OCI-LY3 (cell line): ENCODE data around the gene BTBD2.

ENCODE experiments used
- H2AFZ ChIP-seq: fragments of 200-600, 300-600 bp; shearing (Covaris generic); 2 replicates; pipeline ENCODE4 v1.6.0; 2014; ENCODE audit warnings: antibody characterized with exemption, low read depth, low read length
- H3K27ac ChIP-seq: fragments of 200-600, 300-600 bp; sonication (generic); 2 replicates; pipeline ENCODE4 v1.5.1; 2014; ENCODE audit warnings: mild to moderate bottlenecking, low read length, moderate library complexity, mixed read lengths
- H3K27me3 ChIP-seq: fragments of 200-600, 300-600 bp; sonication (generic); 2 replicates; pipeline ENCODE4 v1.6.1; 2014; ENCODE audit warnings: low read depth, low read length, mixed read lengths
- H3K36me3 ChIP-seq: fragments of 200-600, 300-600 bp; sonication (generic); replicated peaks from 2 replicates; pipeline ENCODE3; 2014; ENCODE audit warnings: low read depth, low read length, mixed read lengths
- H3K4me1 ChIP-seq: fragments of 300-600, 200-600 bp; sonication (generic); 2 replicates; pipeline ENCODE4 v1.6.1; 2014; ENCODE audit warnings: low read length, mixed read lengths
- H3K4me2 ChIP-seq: fragments of 200-600, 300-600 bp; sonication (generic); 2 replicates; pipeline ENCODE4 v1.6.1; 2014; ENCODE audit warnings: low read length, mixed read lengths
- H3K4me3 ChIP-seq: fragments of 300-600, 200-600 bp; sonication (generic); 2 replicates; pipeline ENCODE4 v1.5.1; 2014; ENCODE audit warnings: antibody characterized with exemption, mild to moderate bottlenecking, low read length, moderate library complexity
- H3K79me2 ChIP-seq: fragments of 300-600, 200-600 bp; shearing (Covaris generic); 2 replicates; pipeline ENCODE4 v1.6.1; 2014; ENCODE audit warnings: mild to moderate bottlenecking, low read length, mixed read lengths
- H3K9ac ChIP-seq: fragments of 300-600, 200-600 bp; shearing (Covaris generic); 2 replicates; pipeline ENCODE4 v1.6.0; 2014; ENCODE audit warnings: mild to moderate bottlenecking, low read length, moderate library complexity
- H3K9me3 ChIP-seq: fragments of 200-600, 300-600 bp; shearing (Covaris generic); 2 replicates; pipeline ENCODE4 v1.6.1; 2014; ENCODE audit warnings: low read length, mixed read lengths; ENCODE audit not compliant: insufficient read depth
- H4K20me1 ChIP-seq: fragments of 200-600, 300-600 bp; sonication (generic); 2 replicates; pipeline ENCODE4 v1.6.1; 2016; ENCODE audit warnings: low read length, mixed read lengths; ENCODE audit not compliant: insufficient read depth
- CTCF ChIP-seq: fragments of 200-600, 300-600 bp; sonication (generic); IDR thresholded peaks from 2 replicates; pipeline ENCODE4 v1.5.1; 2014; ENCODE audit warnings: antibody characterized with exemption, low read length, low read depth
- EZH2phosphoT487 ChIP-seq: fragments of 200-600 bp; shearing (Covaris generic); IDR thresholded peaks from 2 replicates; pipeline ENCODE4 v1.6.1; 2018; ENCODE audit warnings: antibody characterized with exemption, mixed run types, low read depth

BTBD2 gene

GRCh38 chr19:2056837-2057192 lies 41.3 kb upstream of the BTBD2 start:
- peak overlapping the region; percentile 14; the same call in 1 of the 2 replicates for H3K4me2 ChIP-seq
- TF ChIP-seq EZH2phosphoT487 (no peak), CTCF (no peak)
- peaks cover 77% of the 10 kb centered on the region for H3K4me1 ChIP-seq

GRCh38 chr19:2055931-2056836 lies 40.7 kb upstream of the BTBD2 start:
- Histone ChIP-seq H2AFZ (no peak overlapping the region), H3K27ac (peak overlapping the region; percentile 96)

More at GRCh38 chr19:2056837-2057192, 41.3 kb upstream of the BTBD2 start:
- H3K36me3 ChIP-seq = no peaks in the 10 kb centered on the region
- H2AFZ ChIP-seq = no peak overlapping the region
- H3K79me2 ChIP-seq = peaks cover 21% of the 10 kb centered on the region; the same call in 1 of the 2 replicates
- H3K27me3 ChIP-seq = no peaks in the 10 kb centered on the region
- H3K9me3 ChIP-seq = no peaks in the 10 kb centered on the region
- H3K4me3 ChIP-seq = no peak overlapping the region
- no peaks in the 10 kb centered on the region for H4K20me1 ChIP-seq
- no peak overlapping the region for H3K9ac ChIP-seq
- H3K27ac ChIP-seq = 0 out of 2 replicates have a peak overlapping the region, but pooled peaks have one; percentile 17

DNA sequence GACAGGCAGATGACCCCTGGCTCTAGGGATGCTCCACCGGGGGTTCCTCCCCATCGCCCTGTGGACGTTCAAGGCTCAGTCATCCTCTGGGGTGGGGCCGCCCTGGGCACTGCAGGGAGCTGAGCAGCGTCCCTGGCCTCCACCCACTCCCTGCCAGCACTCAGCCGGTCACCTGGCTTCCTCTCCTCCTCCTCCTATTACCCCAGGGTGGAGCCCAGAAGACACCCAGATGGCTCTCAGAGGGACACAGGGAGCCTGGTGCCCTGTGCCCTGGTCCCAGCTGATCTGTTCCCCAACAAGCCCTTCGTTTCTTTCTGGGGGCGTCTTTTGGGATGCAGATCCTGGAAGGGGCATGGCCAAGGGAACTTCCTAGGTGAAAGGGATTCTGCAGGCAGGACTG lies 39.2 kb upstream of the BTBD2 start:
- Histone ChIP-seq H3K4me2 (peak overlapping the region; percentile 73), H3K4me3 (peak overlapping the region; percentile 42), H2AFZ (0 out of 2 replicates have a peak overlapping the region, but pooled peaks have one; percentile 27), H3K4me1 (peaks cover 72% of the 10 kb centered on the region), H3K27me3 (no peaks in the 10 kb centered on the region), H3K36me3 (peaks cover 9% of the 10 kb centered on the region), H3K9me3 (no peaks in the 10 kb centered on the region), H3K9ac (peak overlapping the region; percentile 53), H3K27ac (peak overlapping the region; percentile 96), H4K20me1 (peaks cover 9% of the 10 kb centered on the region), H3K79me2 (peaks cover 22% of the 10 kb centered on the region)
- TF ChIP-seq EZH2phosphoT487 (no peak), CTCF (no peak)

More at GRCh38 chr19:2055931-2056836, 40.7 kb upstream of the BTBD2 start:
- H3K27me3 ChIP-seq = no peaks in the 10 kb centered on the region
- peak overlapping the region; percentile 74 for H3K4me2 ChIP-seq
- H3K9ac ChIP-seq = peak overlapping the region; percentile 65
- H3K4me1 ChIP-seq = peaks cover 82% of the 10 kb centered on the region
- H3K4me3 ChIP-seq = peak overlapping the region; percentile 62
- TF ChIP-seq EZH2phosphoT487 = no peak
- peak; percentile 41 for TF ChIP-seq CTCF
- no peaks in the 10 kb centered on the region for H3K9me3 ChIP-seq
- no peaks in the 10 kb centered on the region for H3K36me3 ChIP-seq
- H4K20me1 ChIP-seq = no peaks in the 10 kb centered on the region
- H3K79me2 ChIP-seq = peaks cover 21% of the 10 kb centered on the region; the same call in 1 of the 2 replicates

- Histone ChIP-seq H3K79me2 (peaks cover 27% of the 10 kb centered on the region), H3K4me3 (peak overlapping the region; percentile 14; the same call in 1 of the 2 replicates), H3K27ac (peak overlapping the region; percentile 96), H2AFZ (no peak overlapping the region), H3K4me2 (peak overlapping the region; percentile 46), H3K27me3 (no peaks in the 10 kb centered on the region), H4K20me1 (peaks cover 18% of the 10 kb centered on the region), H3K9ac (peak overlapping the region; percentile 31; the same call in 1 of the 2 replicates), H3K36me3 (peaks cover 19% of the 10 kb centered on the region), H3K9me3 (no peaks in the 10 kb centered on the region), H3K4me1 (peaks cover 68% of the 10 kb centered on the region)
- TF ChIP-seq EZH2phosphoT487 (no peak), CTCF (no peak)
Measured at GRCh38 chr19:2053601-2054389, 38.3 kb upstream of the BTBD2 start.
